Activated CD8-positive, alpha-beta memory T cell treated with anti-CD3 and anti-CD28 coated beads, Interleukin-2, amount 50 U/mL, for 1 hour (primary cell): Measurements from ENCODE around the gene KCNJ18.
"Not testable (repeated sequence)": the region's sequence is repeated elsewhere in the genome, so short reads cannot be mapped to it uniquely, and the experiment has no call there.

ENCODE experiments used
- DNase-seq: peaks from one replicate; pipeline ENCODE4 v3.0.0-alpha.2; 2020; ENCODE audit errors: extremely low read depth

KCNJ18 gene

GRCh38 chr17:21724216-21725006 is 32.1 kb downstream of the KCNJ18 start:
- not testable (repeated sequence) for DNase-seq

- not testable (repeated sequence) for DNase-seq
These were observed 38.8 kb downstream of the KCNJ18 start for GRCh38 chr17:21731076-21731475.

- DNase-seq, result not testable (repeated sequence)
These were observed 41.6 kb downstream of the KCNJ18 start for GRCh38 chr17:21733931-21734330.

GRCh38 chr17:21735814-21736213 is 43.5 kb downstream of the KCNJ18 start:
- DNase-seq, result not testable (repeated sequence)

GRCh38 chr17:21737015-21737580 is 44.8 kb downstream of the KCNJ18 start:
- not testable (repeated sequence) for DNase-seq

GRCh38 chr17:21738241-21738640 is 45.9 kb downstream of the KCNJ18 start:
- not testable (repeated sequence) for DNase-seq

GRCh38 chr17:21738877-21739474 is 46.7 kb downstream of the KCNJ18 start:
- not testable (repeated sequence) for DNase-seq

GRCh38 chr17:21739485-21739884 is 47.2 kb downstream of the KCNJ18 start:
- not testable (repeated sequence) for DNase-seq

GRCh38 chr17:21740836-21741235 is 48.5 kb downstream of the KCNJ18 start:
- DNase-seq, result not testable (repeated sequence)

- not testable (repeated sequence) for DNase-seq
These were observed 49.2 kb downstream of the KCNJ18 start for GRCh38 chr17:21741520-21741919.

GRCh38 chr17:21742326-21742725 is 50.0 kb downstream of the KCNJ18 start:
- no peak for DNase-seq

- not testable (repeated sequence) for DNase-seq
These were observed 51.8 kb downstream of the KCNJ18 start for GRCh38 chr17:21744151-21744550.

- not testable (repeated sequence) for DNase-seq
These were observed 52.3 kb downstream of the KCNJ18 start for GRCh38 chr17:21744621-21745020.

GRCh38 chr17:21745385-21746054 is 53.2 kb downstream of the KCNJ18 start:
- DNase-seq, result not testable (repeated sequence)

- DNase-seq, result not testable (repeated sequence)
These were observed 54.1 kb downstream of the KCNJ18 start for GRCh38 chr17:21746415-21746814.

GRCh38 chr17:21747195-21747915 is 55.0 kb downstream of the KCNJ18 start:
- not testable (repeated sequence) for DNase-seq

- not testable (repeated sequence) for DNase-seq
These were observed 56.4 kb downstream of the KCNJ18 start for GRCh38 chr17:21748686-21749085.

GRCh38 chr17:21749696-21750531 is 57.6 kb downstream of the KCNJ18 start:
- not testable (repeated sequence) for DNase-seq

- DNase-seq, result not testable (repeated sequence)
These were observed 58.8 kb downstream of the KCNJ18 start for GRCh38 chr17:21751111-21751510.
